ENCODE measurements around the gene CHADL.

GRCh38 chr22:41229215-41229614, 11.5 kb downstream of the CHADL start:
- TF ChIP-seq CTCF (IDR thresholded peaks at IDR 0.05) (no peak), POLR2A (IDR thresholded peaks at IDR 0.05) (no peak)
